ENCODE results near the gene HAUS3. TPM values are rescaled to one million over a fixed set of nuclear protein-coding genes. Genes with fewer than 3 reads are reported as not detected.

HAUS3 gene
- total and polyA plus RNA-seq, 10 of the 15 experiments (the other 5 are each of a cell fraction or from before 2014, with no cell fraction given), result 4.2 to 23.9 (median 12.3) TPM

GRCh38 chr4:2289311-2289954 lies 47.5 kb upstream of the HAUS3 start:
- in situ Hi-C loops (cut with MboI) (no loop called here), intact Hi-C loops (cut with micrococcal nuclease; ENCODE audit: unreplicated experiment) (no loop called here)
- Histone ChIP-seq H4K20me1 (ENCODE audit: control insufficient read depth, insufficient read depth) (no peaks in the 10 kb centered on the region), H3K79me2 (ENCODE audit: control insufficient read depth, insufficient read depth, low read length) (no peaks in the 10 kb centered on the region), H3K9me3 (replicated peaks; ENCODE audit: control insufficient read depth, insufficient read depth, low read length) (no peaks in the 10 kb centered on the region), H2AFZ (ENCODE audit: control insufficient read depth, low read depth, low read length) (no peak overlapping the region), H3K27ac (ENCODE audit: control insufficient read depth, insufficient read depth) (no peak overlapping the region), H3K36me3 (ENCODE audit: control insufficient read depth in 2 of 2, insufficient read depth in 2 of 2, low read length in 1 of 2) (no peaks in the 10 kb centered on the region), H3K4me2 (ENCODE audit: control insufficient read depth, insufficient read depth) (no peak overlapping the region), H3K9ac (ENCODE audit: control insufficient read depth, insufficient read depth, low read length) (no peak overlapping the region), H3K4me1 (ENCODE audit: control insufficient read depth, insufficient read depth, low read length) (peaks cover 8% of the 10 kb centered on the region; the same call in 1 of the 2 replicates), H3K27me3 (replicated peaks in 1 of 2; ENCODE audit: control insufficient read depth in 2 of 2, insufficient read depth in 2 of 2, low read length in 1 of 2) (peaks cover 0 to 1% of the 10 kb centered on the region in 2 experiments; a peak in 2 of 4 replicates), H3K4me3 (no peak overlapping the region)
- ChIA-PET CTCF (no interaction called here), SMC1A (ENCODE audit: uncharacterized antibody, unreplicated experiment) (no interaction called here), POLR2A (no interaction called here), RAD21 (ENCODE audit: unreplicated experiment) (interaction anchor here (0.6 kb wide), 1 partner anchor 48 kb away, joined by 3 read pairs; the partner anchor contains the start of genes HAUS3 and POLN)
- DNase-seq (ENCODE audit: low read depth, low spot score), result no peak
- no peak for ATAC-seq
- no peak for TF ChIP-seq EGR1 (IDR thresholded peaks at IDR 0.05; ENCODE audit: borderline replicate concordance in 1 of 2, low read depth in 2 of 2, low read length in 2 of 2)
- WGBS (ENCODE audit: insufficient coverage, insufficient replicate concordance, low lambda C conversion rate, missing lambda C conversion rate), result 55% methylated on average over 14 of the region's 14 CpGs
- no TSS peak for BruUV-seq (replicated peaks)
- no peak for FAIRE-seq

GRCh38 chr4:2288051-2288541 lies 46.2 kb upstream of the HAUS3 start:
- SMC1A ChIA-PET (ENCODE audit: uncharacterized antibody, unreplicated experiment), result no interaction called here
- no peaks in the 10 kb centered on the region for H3K79me2 ChIP-seq (ENCODE audit: control insufficient read depth, insufficient read depth, low read length)
- FAIRE-seq (no peak), DNase-seq (ENCODE audit: low read depth, low spot score) (no peak), ATAC-seq (no peak)
- in situ Hi-C loops (cut with MboI) (no loop called here), intact Hi-C loops (cut with micrococcal nuclease; ENCODE audit: unreplicated experiment) (no loop called here)
- H3K36me3 ChIP-seq (ENCODE audit: control insufficient read depth in 2 of 2, insufficient read depth in 2 of 2, low read length in 1 of 2), result no peaks in the 10 kb centered on the region
- H3K4me3 ChIP-seq, result no peak overlapping the region
- WGBS (ENCODE audit: insufficient coverage, insufficient replicate concordance, low lambda C conversion rate, missing lambda C conversion rate), result 47% methylated on average over 10 of the region's 10 CpGs
- peaks cover 8% of the 10 kb centered on the region; the same call in 1 of the 2 replicates for H3K4me1 ChIP-seq (ENCODE audit: control insufficient read depth, insufficient read depth, low read length)
- no peak overlapping the region for H2AFZ ChIP-seq (ENCODE audit: control insufficient read depth, low read depth, low read length)
- no peak overlapping the region for H3K4me2 ChIP-seq (ENCODE audit: control insufficient read depth, insufficient read depth)
- H3K27ac ChIP-seq (ENCODE audit: control insufficient read depth, insufficient read depth), result no peak overlapping the region
- RAD21 ChIA-PET (ENCODE audit: unreplicated experiment), result no interaction called here
- CTCF ChIA-PET, result no interaction called here
- no peaks in the 10 kb centered on the region for H3K9me3 ChIP-seq (replicated peaks; ENCODE audit: control insufficient read depth, insufficient read depth, low read length)
- TF ChIP-seq BRCA1 (IDR thresholded peaks at IDR 0.05; ENCODE audit: low read depth, low read length), result no peak
- H3K27me3 ChIP-seq (replicated peaks in 1 of 2; ENCODE audit: control insufficient read depth in 2 of 2, insufficient read depth in 2 of 2, low read length in 1 of 2), result peaks cover 0 to 1% of the 10 kb centered on the region in 2 experiments; a peak in 2 of 4 replicates
- no TSS peak for BruUV-seq (replicated peaks)
- POLR2A ChIA-PET, result no interaction called here
- H4K20me1 ChIP-seq (ENCODE audit: control insufficient read depth, insufficient read depth), result no peaks in the 10 kb centered on the region
- no peak overlapping the region for H3K9ac ChIP-seq (ENCODE audit: control insufficient read depth, insufficient read depth, low read length)

Measured in GM12878 (cell line).